HFFc6 (cell line): ENCODE measurements around the gene EXOC4. TPM values are rescaled to one million over a fixed set of nuclear protein-coding genes. Genes with fewer than 3 reads are reported as not detected.

Experiments
- DNase-seq: peaks from one replicate; pipeline ENCODE4 v3.0.0-alpha.2; 2018
- H3K27ac Mint-ChIP-seq: 2 replicates; pipeline ENCODE4 v1.8.0; 2020; ENCODE audit warnings: mild to moderate bottlenecking, mixed read lengths
- H3K27me3 Mint-ChIP-seq: 2 replicates; pipeline ENCODE4 v1.8.0; 2021; ENCODE audit warnings: mild to moderate bottlenecking, moderate library complexity, mixed read lengths; ENCODE audit not compliant: insufficient read depth
- H3K36me3 Mint-ChIP-seq: 2 replicates; pipeline ENCODE4 v1.8.0; 2021; ENCODE audit warnings: low read depth, mixed read lengths
- H3K4me1 Mint-ChIP-seq: 2 replicates; pipeline ENCODE4 v1.8.0; 2020; ENCODE audit warnings: low read depth, mixed read lengths
- H3K4me3 Mint-ChIP-seq: 2 replicates; pipeline ENCODE4 v1.8.0; 2020; ENCODE audit warnings: mild to moderate bottlenecking, moderate library complexity, mixed read lengths
- H3K9me3 Mint-ChIP-seq: 2 replicates; pipeline ENCODE4 v1.8.0; 2020; ENCODE audit warnings: mild to moderate bottlenecking, mixed read lengths
- CTCF ChIP-seq: fragments of 200-600 bp; sonication (generic); IDR thresholded peaks from 2 replicates; pipeline ENCODE4 v1.5.0; 2021; ENCODE audit warnings: antibody characterized with exemption, mild to moderate bottlenecking
- total RNA-seq, 6 experiments: library from RNA; stranded (reverse); fragmentation: NEBNext Ultra II Directional; extraction: Animal tissue kit (Norgen Biotek cat#: 25700); gene quantifications; 2 replicates in 1 of 6; 3 replicates in 5 of 6; pipeline ENCODE4 v1.2.3, GENCODE V29; 2021

Gene EXOC4
- total RNA-seq, 6 experiments from 2014 or later, result 57.6 to 67.6 (median 61.4) TPM

- no peak overlapping the region for H3K27ac Mint-ChIP-seq
- H3K4me3 Mint-ChIP-seq, result no peak overlapping the region
- no peaks in the 10 kb centered on the region for H3K9me3 Mint-ChIP-seq
- H3K27me3 Mint-ChIP-seq, result no peaks in the 10 kb centered on the region
- H3K4me1 Mint-ChIP-seq, result peaks cover 34% of the 10 kb centered on the region
- no peak for TF ChIP-seq CTCF
- DNase-seq, result no peak
- no peaks in the 10 kb centered on the region for H3K36me3 Mint-ChIP-seq
Observed at GRCh38 chr7:133297093-133297492, 44.2 kb downstream of the EXOC4 start.

GRCh38 chr7:133298080-133298479, 45.2 kb downstream of the EXOC4 start:
- DNase-seq, result no peak
- Mint-ChIP-seq H3K4me1 (peaks cover 34% of the 10 kb centered on the region), H3K36me3 (no peaks in the 10 kb centered on the region), H3K4me3 (no peak overlapping the region), H3K9me3 (no peaks in the 10 kb centered on the region), H3K27me3 (no peaks in the 10 kb centered on the region), H3K27ac (no peak overlapping the region)
- no peak for TF ChIP-seq CTCF

GRCh38 chr7:133299676-133300075, 46.8 kb downstream of the EXOC4 start:
- TF ChIP-seq CTCF, result no peak
- no peaks in the 10 kb centered on the region for H3K36me3 Mint-ChIP-seq
- no peaks in the 10 kb centered on the region for H3K9me3 Mint-ChIP-seq
- no peak for DNase-seq
- H3K4me1 Mint-ChIP-seq, result peaks cover 34% of the 10 kb centered on the region
- no peaks in the 10 kb centered on the region for H3K27me3 Mint-ChIP-seq
- no peak overlapping the region for H3K27ac Mint-ChIP-seq
- no peak overlapping the region for H3K4me3 Mint-ChIP-seq

GRCh38 chr7:133300088-133300487, 47.2 kb downstream of the EXOC4 start:
- DNase-seq, result no peak
- TF ChIP-seq CTCF, result no peak
- Mint-ChIP-seq H3K27ac (no peak overlapping the region), H3K27me3 (no peaks in the 10 kb centered on the region), H3K4me1 (peaks cover 34% of the 10 kb centered on the region), H3K4me3 (no peak overlapping the region), H3K36me3 (peaks cover 2% of the 10 kb centered on the region; the same call in 1 of the 2 replicates), H3K9me3 (no peaks in the 10 kb centered on the region)

GRCh38 chr7:133300811-133301210, 47.9 kb downstream of the EXOC4 start:
- Mint-ChIP-seq H3K4me3 (no peak overlapping the region), H3K4me1 (peaks cover 34% of the 10 kb centered on the region), H3K27me3 (no peaks in the 10 kb centered on the region), H3K36me3 (peaks cover 5% of the 10 kb centered on the region; the same call in 1 of the 2 replicates), H3K27ac (no peak overlapping the region), H3K9me3 (no peaks in the 10 kb centered on the region)
- no peak for DNase-seq
- no peak for TF ChIP-seq CTCF

- no peak overlapping the region for H3K4me3 Mint-ChIP-seq
- no peaks in the 10 kb centered on the region for H3K27me3 Mint-ChIP-seq
- no peaks in the 10 kb centered on the region for H3K9me3 Mint-ChIP-seq
- H3K27ac Mint-ChIP-seq, result no peak overlapping the region
- H3K4me1 Mint-ChIP-seq, result peaks cover 34% of the 10 kb centered on the region
- DNase-seq, result no peak
- TF ChIP-seq CTCF, result no peak
- H3K36me3 Mint-ChIP-seq, result peaks cover 5% of the 10 kb centered on the region; the same call in 1 of the 2 replicates
Observed at GRCh38 chr7:133301444-133301843, 48.6 kb downstream of the EXOC4 start.
